Measurements from ENCODE around the gene CWC27.
"Not testable (repeated sequence)": the region's sequence is repeated elsewhere in the genome, so short reads cannot be mapped to it uniquely, and the experiment has no call there.

The CWC27 gene

DNA sequence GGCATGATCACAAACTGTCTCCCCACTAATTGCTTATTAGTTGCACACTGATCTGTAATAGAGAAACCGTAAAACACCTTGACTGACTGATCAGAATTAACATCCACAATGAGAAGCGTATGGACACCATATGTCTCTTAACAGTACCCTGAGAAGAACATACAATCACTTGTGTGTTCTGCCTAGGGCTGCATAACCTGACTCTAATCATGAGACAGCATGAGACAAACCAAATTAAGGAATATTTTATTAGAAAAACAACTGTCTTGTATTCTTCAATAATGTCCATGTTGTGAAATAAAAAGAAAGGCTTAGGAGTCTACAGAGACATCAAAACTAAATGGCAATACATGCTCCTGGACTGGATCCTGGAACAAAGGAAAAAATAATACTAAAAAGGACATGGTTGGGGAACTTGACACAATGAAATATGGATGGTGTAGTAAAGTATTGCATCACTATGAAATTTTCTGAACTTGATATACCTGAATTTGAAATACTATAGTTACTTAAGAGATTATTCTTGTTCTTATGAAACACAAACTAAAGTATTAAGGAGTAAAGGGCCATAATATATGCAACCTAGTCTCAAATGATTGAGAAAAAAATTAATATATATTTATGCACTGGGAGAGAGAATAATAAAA, 162.1 kb downstream of the CWC27 start:
- DNase-seq: no peak

DNA sequence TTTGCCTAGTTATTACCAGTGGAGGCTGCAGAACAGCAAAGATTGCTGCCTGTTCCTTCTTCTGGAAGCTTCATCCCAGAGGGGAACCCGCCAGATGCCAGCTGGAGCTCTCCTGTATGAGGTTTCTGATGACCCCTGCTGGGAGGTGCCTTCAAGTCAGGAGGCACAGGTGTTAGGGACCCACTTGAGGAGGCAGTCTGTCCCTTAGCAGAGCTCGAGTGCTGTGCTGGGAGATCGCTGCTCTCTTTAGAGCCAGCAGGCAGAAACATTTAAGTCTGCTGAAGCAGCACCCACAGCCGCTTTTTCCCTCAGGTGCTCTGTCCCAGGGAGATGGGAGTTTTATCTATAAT, 170.7 kb downstream of the CWC27 start:
- not testable (repeated sequence) for DNase-seq

DNA sequence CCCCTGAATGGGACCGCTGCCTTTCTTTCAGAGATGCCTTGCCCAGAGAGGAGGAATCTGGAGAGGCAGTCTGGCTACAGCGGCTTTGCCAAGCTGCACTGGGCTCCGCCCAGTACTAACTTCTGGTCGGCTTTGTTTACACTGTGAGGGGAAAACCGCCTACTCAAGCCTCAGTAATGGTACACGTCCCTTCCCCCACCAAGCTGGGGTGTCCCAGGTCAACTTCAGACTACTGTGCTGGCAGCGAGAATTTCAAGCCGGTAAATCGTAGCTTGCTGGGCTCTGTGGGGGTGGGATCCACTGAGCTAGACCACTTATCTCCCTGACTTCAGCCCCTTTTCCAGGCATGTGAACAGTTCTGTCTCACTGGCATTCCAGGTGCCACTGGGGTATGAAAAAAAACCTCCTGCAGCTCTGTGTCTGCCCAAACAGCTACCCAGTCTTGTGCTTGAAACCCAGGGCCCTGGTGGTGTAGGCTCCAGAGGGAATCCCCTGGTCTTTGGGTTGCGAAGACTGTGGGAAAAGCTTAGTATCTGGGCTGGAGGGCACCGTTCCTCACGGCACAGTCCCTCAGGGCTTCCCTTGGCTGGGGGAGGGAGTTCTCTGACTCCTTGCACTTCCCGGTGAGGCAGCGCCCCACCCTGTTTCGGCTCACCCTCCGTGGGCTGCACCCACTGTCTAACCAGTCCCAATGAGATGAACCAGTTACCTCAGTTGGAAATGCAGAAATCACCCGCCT, 171.2 kb downstream of the CWC27 start:
- DNase-seq: no peak

DNA sequence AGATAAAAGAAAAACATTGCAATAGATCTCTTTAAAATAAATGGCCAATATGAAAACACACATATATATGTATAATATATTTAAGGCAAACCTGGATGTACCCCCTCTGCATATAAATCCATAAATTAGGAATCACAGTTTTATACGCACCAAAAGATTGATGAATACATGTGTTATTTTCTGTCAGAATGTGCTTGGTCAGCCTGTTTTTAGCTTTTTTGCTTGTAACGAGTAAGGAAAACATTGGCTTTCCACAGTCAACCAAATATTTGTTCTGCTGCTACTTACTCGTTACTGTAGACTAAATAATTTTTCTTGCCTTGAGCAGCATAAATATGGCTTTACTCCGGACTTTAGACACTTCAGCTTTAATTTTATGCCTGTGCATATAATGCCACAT, 173.7 kb downstream of the CWC27 start:
- DNase-seq: no peak

DNA sequence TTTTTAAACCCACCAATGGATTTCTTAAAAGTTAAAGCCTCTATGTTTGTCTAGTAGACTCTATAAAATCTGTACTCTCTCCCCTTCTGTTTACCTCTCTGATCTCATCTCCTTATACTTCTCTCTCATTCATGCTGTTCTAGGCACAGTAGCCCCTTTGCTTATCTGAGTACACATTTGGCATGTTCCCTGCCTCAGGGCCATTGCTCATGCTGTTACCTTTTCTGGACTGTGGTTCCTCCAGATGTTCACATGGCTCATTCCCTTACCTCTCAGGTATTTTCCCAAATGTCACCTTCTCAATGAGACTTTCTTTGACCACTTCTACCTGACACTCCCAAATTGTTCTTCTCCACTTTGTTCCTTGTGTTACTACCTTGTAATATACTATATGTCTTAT, 176.1 kb downstream of the CWC27 start:
- DNase-seq: no peak

DNA sequence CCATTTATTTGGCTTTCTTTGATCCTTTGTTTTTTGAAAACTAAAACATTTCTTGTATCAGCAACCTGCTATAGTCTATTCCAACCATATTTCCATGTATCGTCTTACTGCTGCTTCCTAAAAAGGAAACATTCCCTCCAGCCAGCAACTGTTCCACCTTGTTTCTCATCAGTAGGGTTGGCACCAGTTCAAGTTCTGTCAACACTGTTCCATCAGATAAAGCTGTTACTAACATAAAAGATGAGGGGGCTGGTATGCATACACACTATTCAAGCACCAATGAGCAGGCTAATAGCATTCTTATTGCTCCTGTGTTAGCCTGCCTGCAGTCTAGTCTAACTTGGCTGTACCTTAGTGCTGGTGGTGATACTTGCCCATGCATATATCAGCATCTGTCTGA, 178.3 kb downstream of the CWC27 start:
- DNase-seq: no peak

DNA sequence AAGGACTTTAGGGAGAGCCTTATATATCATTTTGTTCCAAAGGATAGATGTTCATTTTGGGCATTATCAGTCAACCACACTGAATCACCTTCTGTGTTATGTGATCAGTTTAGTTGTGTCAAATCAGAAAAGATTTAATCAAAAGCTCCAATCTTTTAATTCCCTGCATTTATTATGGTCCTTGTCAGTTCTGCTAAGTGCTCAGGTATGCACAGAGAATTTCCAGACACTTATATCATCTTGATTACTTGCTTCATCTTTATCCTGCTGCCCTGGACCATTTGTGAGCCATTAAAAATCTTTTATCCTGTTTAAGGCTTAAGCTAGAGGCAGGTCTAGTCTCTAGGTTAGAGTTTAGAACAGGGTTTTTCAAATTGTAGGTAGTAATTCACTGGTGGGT, 179.1 kb downstream of the CWC27 start:
- DNase-seq: no peak

DNA sequence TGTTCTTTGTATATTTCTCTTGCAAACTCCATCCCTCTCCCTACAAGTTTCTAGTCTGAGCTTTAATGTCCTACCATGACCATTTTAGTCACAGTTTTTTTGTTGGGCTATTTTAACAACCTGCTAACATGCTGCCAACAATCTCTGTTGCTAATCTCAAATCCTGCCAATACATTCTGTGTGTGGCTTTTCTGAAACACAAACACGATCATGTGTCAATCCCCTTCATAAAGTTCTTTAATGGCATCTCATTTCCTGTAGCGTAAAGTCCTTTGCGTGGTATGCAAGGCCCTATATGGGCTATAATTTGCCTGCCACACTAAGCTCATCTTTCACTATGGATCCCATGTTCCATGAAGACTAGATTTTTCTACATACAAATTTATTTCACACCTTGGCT, 180.6 kb downstream of the CWC27 start:
- no peak for DNase-seq

DNA sequence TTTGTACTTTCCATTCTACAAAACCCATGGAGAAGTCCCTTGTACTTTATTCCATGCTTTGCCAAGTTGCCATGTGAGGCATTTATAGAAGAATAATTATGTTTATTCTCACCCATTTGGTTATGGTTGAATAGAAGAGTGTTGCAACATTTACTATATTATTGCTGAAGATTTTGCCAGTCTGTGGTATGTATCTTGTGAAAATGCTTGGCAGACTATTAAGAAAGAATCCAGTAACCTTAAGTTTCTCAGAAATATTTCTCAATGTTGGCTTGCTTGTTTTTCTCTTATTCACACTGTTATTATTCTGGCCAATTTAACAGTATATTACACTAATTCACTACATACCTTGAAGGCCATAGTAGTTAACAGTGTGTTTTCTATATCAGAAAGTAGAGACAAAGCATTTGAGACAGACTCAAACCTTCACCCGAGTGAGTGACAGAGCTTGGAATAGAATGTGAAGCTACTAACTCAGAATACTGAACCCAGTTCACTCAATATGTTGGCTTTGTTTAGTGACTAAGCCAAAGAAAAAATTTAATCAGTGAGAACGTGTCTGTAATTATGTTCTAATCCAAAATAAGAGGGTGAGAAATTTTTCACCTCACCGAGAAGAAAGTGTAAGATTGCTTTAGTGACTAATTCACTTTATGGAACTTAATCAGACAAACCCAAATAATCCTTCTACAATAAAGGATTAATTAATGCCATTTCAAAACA, 184.4 kb downstream of the CWC27 start:
- DNase-seq: no peak

DNA sequence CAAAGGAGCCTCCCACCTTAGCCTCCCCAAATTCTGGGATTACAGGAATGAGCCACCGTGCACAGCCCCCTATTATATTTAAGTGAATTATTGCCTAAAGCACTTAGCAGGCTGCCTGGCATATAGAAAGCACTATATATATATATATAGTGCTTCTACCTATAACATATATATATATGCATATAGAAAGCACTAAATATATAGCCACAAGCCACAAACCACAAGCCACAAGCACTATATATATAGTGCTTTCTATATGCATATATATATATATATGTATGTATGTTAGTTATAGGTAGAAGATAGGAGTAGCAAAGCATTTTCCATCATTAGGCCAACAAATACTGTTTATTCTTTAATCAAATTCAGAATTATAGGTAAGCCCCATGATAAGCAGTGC, 185.8 kb downstream of the CWC27 start:
- no peak for DNase-seq

DNA sequence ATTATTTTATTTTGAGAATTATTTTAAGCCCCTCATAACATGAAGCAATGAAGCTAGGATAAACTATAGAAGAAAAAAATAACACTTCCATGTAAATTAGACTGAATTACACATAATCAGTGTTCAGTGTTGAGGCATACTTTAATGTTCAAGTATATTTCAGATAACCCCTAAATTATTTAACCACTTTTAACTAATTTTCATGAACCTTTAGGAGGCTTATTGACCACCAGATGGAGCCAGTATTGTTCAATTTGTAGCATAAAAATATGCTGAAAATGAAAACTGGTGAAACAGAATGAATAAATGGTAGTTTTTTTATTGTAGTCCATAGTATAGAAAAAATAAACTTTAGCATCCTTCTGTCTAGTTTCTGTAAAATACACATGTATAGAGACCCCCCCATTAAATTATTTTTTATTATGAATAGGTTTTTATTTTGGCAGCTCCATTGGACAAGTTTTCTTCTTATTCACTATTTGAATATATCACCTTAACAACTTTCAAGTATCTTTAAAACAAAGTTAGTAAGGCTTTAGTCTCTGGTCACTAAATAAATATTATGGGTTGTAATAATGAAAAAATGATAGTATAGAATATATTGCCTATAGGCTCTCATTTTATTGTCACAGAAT, 190.1 kb downstream of the CWC27 start:
- no peak for DNase-seq

DNA sequence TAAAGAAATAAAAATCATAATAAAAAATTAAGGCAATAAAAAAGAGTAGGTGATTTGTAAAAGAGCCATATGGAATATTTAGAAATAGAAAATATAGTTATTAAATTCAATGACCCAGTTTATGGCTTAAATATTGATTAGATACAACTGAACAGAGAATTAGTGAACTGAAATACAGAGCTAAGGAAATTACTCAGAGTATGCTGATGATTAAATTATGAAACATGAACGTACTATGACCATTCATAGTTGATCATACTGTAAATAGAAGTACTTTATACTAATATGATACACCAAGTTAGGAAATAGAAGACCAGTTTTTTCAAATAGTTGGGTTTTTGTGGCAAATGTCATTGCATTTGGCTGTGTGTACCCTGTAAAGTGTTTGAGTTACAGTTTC, 194.5 kb downstream of the CWC27 start:
- no peak for DNase-seq

DNA sequence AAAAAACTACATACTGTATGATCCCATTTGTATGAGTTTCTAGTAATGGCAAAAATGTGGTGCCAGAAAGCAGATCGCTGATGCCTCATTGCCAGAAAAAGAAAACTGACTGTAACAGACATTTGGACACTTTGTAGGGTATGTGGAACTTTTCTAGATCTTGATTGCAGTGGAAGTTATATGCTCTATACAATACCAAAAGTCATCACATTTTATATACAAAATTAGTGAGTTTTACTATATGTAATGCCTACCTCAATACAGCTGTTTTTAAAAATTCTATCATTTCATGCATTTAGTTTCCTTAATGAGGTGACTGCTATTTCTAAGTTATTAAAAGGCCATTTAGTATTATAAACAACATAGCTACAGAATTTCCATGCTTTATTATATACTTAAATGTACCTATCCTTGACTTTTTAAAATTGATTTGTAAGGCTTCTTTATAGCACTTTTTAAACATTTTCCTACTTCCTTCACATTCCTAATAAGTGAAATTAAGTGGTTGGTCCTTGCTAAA, 199.9 kb downstream of the CWC27 start:
- DNase-seq: no peak

DNA sequence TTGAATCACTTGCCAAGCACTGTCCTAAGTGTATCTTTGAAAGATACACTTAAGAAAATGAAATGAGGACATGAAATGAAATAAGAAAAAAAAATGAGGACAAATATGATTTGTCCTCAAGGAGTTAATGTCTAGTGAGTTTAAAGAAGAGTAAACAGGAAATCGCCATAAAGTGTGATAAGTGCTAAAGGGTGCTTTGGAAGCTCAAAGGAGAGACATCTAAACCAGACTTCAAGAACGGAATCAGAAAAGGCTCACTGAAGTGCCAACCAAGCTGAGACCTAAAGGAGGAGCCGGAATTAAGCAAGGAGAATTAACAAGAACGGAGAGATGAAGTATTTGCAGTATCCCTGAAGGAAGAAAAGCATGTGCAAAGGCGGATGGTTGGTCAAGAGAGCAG, 200.8 kb downstream of the CWC27 start:
- DNase-seq: no peak

DNA sequence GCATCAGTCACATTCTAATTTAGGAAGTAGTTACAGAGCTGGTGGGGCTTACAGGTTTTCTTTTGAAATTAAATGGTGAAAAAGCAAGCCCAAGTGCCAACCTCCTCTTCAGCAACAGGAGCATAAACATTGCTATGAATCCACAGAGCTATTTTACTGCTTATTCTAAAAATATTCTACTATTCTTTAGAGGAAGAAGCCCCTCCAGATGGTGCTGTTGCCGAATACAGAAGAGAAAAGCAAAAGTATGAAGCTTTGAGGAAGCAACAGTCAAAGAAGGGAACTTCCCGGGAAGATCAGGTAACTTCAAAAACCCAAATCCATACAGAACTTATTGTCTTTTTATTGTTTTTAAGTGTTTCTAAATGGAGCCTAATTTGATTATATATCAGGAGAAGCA, 202.8 kb downstream of the CWC27 start:
- no peak for DNase-seq

DNA sequence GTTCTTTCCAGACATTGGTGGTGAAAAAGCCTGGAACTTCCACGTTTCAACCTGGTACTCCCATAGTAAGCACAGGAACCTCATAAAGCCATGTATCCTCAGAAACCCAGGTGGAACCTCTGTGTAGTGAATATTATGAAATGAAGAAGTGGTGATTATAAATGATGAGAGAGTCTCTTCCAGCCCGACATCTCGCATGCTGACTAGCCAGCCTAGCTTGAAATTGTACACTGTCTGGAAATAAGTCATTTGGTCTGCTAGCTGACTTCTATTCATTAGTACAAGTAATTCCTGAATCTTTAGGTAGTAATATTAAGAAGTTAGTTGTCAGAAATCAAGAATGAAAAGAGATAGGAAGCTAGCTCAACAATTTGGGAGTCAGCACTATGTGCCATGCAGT, 203.3 kb downstream of the CWC27 start:
- DNase-seq: no peak

DNA sequence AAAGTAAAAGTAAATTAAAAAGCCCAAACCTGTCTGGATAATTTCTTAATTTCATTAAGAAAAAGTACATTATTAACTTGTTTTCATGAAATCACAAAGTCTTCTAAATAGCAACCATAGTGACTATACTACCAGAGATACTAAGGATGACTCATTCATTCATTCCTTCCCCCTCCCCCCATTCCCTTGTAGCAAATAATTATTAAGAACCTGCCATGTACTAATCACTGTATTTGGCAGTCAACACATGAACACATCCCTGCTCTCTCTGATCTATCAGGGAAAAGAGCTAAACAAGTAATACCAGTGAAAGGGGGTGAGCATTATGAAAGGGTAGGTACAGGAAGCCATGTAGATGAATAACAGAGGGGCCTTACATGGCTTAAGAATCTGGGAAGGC, 203.9 kb downstream of the CWC27 start:
- no peak for DNase-seq

DNA sequence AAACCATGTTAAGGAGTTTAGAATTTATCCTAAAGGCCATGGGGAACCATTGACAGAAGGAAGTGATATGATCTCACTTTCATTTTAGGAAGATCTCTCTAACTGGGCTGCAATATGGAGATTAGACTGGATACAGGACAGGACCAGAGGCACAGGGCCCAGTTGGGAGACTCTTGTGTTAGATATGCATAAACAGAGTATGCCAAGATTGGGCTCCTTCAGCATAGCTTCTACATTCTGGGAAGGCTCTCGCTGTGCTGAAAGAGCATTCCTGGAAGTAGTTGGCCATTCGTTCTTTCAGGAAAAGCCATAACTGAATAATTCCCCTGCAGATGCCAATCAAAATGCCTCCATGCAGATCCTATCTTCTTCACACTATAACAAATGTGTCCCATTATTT, 204.5 kb downstream of the CWC27 start:
- DNase-seq: no peak

DNA sequence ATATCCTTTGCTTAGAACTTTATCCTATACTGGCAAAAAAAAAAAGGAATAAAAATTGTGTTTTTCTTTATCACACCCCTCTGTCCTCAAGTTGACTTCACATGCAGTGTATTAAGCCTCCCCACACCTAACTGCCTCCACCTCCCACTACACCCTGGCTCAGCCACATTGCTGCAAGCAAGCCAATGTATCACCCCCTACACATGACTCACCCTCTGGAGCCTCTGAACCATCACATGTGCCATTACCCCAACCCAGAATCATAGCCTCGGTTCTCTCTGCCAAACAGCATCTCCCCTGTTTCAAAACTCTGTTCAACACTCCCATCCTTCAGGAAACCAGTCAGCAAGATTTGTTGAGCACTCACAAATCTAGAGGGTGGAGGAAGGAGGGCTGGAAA, 209.0 kb downstream of the CWC27 start:
- no peak for DNase-seq

DNA sequence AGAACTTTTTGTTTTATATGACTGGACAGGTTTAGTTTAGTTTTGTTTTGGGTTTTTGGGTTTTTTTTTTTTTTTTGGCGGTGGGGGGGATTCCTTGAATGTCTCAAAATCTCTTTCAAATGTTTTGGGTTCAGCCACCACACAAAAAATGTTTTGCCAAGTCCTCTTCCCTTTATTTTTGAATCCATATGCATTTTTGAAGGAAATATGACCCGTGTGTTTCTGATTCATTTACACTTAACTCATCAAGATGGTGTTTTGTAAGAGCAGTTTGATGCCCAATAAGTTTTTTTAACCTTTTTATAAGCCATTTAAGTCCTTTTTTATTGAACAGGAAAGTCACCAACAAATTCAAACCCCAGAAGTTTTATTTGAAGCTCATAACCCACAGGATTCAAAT, 209.8 kb downstream of the CWC27 start:
- DNase-seq: no peak

DNA sequence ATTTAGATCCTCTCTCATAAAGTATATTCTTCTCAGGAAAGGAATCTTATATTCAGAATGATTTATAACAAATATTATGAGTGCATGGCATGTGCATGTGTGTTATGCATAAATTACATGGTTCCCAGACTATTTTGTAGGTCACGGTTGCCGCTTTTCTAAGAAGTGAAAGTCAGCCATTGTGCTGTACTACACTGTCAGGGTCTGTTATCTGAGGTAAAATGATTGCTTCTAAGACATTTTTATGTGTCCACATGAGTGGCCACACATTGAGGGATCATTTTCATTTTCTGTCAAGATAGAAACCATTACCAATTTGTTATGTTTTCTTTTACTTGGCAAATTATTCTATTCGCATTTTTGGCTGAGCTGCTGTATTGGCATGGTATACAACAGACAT, 210.8 kb downstream of the CWC27 start:
- no peak for DNase-seq

DNA sequence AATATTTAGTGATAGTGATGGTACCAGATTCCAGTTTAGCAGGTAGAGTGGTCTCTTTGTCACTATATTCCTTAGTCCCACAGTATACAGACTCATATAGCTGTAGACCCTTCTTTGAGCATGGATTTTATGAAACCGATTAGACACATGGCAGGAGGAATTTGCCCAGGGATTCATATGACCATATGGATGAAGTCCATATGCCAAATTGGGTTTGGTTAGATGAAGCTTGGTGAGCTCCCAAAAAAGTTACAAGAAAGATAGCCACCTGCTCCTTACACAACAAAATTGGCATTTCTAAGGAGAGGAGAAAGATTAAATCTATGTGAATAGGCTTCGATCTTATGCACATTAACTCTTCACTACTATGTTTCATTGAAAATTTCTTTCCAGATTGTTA, 211.4 kb downstream of the CWC27 start:
- no peak for DNase-seq

DNA sequence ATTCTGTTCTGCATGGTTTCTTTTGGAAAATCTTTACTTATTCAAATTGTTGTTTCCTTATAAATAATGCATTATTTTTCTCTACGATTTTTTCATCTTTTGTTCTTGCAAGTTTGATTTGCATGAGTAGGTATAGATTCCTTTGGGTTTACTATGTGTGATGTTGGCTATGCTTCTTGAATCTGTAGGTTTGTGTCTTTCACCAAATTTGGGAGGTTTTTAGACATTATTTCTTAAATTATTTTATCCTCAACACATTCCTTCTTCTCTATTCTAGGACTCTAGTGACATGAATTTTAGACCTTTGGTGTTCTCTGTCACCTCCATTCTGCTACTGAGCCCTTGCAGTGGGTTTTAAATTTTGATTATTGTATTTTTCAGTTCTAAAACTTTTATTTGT, 219.0 kb downstream of the CWC27 start:
- DNase-seq: no peak

DNA sequence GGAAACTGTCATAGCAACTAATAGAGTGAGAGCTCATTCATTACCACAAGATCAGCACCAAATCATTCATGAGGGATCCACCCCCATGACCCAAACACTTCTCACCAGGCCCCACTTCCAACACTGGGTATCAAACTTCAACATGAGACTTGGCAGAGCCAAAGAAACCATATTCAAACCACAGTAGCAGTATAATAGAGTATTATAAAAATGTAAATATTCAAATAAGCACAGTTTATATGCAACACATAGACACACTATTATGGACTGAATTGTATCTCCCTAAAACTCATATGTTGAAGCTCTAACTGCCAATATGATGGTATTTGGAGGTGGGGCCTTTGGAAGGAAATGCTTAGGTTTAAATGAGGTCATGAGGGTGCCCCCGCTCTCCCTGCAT, 240.5 kb downstream of the CWC27 start:
- DNase-seq: no peak
